HEK293 (cell line): Measurements from ENCODE around the gene DNAH7.

Experiments used
- CTCF ChIP-seq: fragments of 450-650 bp; formaldehyde crosslinking; IDR thresholded peaks from 2 replicates; pipeline ENCODE4 v1.5.1; 2016; ENCODE audit warnings: missing biosample characterization, missing genetic modification characterization
- REST ChIP-seq: fragments of 450-650 bp; formaldehyde crosslinking; IDR thresholded peaks from 2 replicates; pipeline ENCODE4 v1.5.1; 2016; ENCODE audit warnings: missing biosample characterization, missing genetic modification characterization
- ZBTB7A ChIP-seq: fragments of 450-650 bp; formaldehyde crosslinking; IDR thresholded peaks from 2 replicates; pipeline ENCODE4 v1.5.1; 2016; ENCODE audit warnings: low read depth, missing biosample characterization, missing genetic modification characterization
- ZNF174 ChIP-seq: fragments of 450-650 bp; formaldehyde crosslinking; IDR thresholded peaks from 2 replicates; pipeline ENCODE4 v1.5.0; 2017; ENCODE audit warnings: missing biosample characterization, mild to moderate bottlenecking, missing genetic modification characterization
- ZNF398 ChIP-seq: fragments of 450-650 bp; formaldehyde crosslinking; IDR thresholded peaks from 2 replicates; pipeline ENCODE4 v1.5.1; 2017; ENCODE audit warnings: missing biosample characterization, missing genetic modification characterization
- ZNF580 ChIP-seq: fragments of 450-650 bp; formaldehyde crosslinking; IDR thresholded peaks from 2 replicates; pipeline ENCODE4 v1.5.1; 2016; ENCODE audit warnings: missing biosample characterization, missing genetic modification characterization

GRCh38 chr2:195820867-195821565 is 247.6 kb downstream of the DNAH7 start:
- TF ChIP-seq REST (no peak), ZNF398 (tag by site-specific recombination) (no peak), ZNF580 (tag by site-specific recombination) (no peak), CTCF (tag by site-specific recombination) (no peak), ZNF174 (tag by site-specific recombination) (no peak), ZBTB7A (tag by site-specific recombination) (no peak)
